Neutrophil (primary cell): ENCODE data around the gene TLL1.

Experiments used
- H3K27ac ChIP-seq: fragments of 200-600 bp; sonication (generic); 2 replicates; pipeline ENCODE4 v1.5.1; 2016; ENCODE audit warnings: mild to moderate bottlenecking, moderate library complexity
- H3K27me3 ChIP-seq: fragments of 200-600 bp; sonication (generic); 2 replicates; pipeline ENCODE4 v1.6.0; 2016; ENCODE audit warnings: mild to moderate bottlenecking
- H3K36me3 ChIP-seq: fragments of 200-600 bp; sonication (generic); 2 replicates; pipeline ENCODE4 v1.5.1; 2017
- H3K4me1 ChIP-seq, 2 experiments: fragments of 200-600 bp in 1 of 2; sonication (generic) in 1 of 2; 1 replicate in 1 of 2; 2 replicates in 1 of 2; pipeline versions ENCODE4 v1.5.1 to v1.6.1; 2013 to 2016; ENCODE audit warnings: low read depth in 1 of 2, low read length in 1 of 2, mild to moderate bottlenecking in 1 of 2, moderate library complexity in 1 of 2; ENCODE audit not compliant: control insufficient read depth in 1 of 2, insufficient read depth in 1 of 2
- H3K4me3 ChIP-seq, 2 experiments: fragments of 200-600 bp in 1 of 2; sonication (generic) in 1 of 2; 1 replicate in 1 of 2; 2 replicates in 1 of 2; pipeline ENCODE4 v1.5.1; 2013 to 2016; ENCODE audit warnings: low read depth in 1 of 2, low read length in 1 of 2, mild to moderate bottlenecking in 1 of 2, moderate library complexity in 1 of 2
- H3K9me3 ChIP-seq: fragments of 200-600 bp; sonication (generic); 2 replicates; pipeline ENCODE4 v1.5.1; 2016
- TF ChIP-seq, protein P1 (sequence below): fragments of 200-600 bp; sonication (generic); IDR thresholded peaks from 2 replicates; pipeline ENCODE4 v1.5.1; 2016; ENCODE audit warnings: antibody characterized with exemption

The TLL1 gene

DNA sequence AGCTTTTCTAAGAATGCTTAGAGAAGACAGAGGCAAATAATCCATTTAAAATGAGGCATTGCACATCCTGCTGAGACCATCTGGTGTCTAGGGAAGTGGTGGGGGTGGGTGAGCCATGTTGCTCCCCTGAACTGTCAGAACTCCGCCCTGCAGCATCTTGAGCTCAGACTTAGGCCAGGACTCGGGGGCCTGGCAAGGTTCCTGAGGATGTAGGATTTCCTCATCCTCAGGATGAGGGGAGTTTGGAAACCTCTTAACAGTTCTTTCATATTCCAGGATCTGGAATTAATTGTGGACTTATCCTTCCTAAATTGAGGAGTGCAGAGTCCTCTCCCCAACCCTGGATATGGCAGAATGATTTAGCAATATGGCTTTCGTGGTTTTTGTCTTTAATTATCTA lies 6.6 kb downstream of the TLL1 start:
- TF ChIP-seq, protein P1, sequence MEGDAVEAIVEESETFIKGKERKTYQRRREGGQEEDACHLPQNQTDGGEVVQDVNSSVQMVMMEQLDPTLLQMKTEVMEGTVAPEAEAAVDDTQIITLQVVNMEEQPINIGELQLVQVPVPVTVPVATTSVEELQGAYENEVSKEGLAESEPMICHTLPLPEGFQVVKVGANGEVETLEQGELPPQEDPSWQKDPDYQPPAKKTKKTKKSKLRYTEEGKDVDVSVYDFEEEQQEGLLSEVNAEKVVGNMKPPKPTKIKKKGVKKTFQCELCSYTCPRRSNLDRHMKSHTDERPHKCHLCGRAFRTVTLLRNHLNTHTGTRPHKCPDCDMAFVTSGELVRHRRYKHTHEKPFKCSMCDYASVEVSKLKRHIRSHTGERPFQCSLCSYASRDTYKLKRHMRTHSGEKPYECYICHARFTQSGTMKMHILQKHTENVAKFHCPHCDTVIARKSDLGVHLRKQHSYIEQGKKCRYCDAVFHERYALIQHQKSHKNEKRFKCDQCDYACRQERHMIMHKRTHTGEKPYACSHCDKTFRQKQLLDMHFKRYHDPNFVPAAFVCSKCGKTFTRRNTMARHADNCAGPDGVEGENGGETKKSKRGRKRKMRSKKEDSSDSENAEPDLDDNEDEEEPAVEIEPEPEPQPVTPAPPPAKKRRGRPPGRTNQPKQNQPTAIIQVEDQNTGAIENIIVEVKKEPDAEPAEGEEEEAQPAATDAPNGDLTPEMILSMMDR: no peak
- H3K4me1 ChIP-seq: no peaks in the 10 kb centered on the region

DNA sequence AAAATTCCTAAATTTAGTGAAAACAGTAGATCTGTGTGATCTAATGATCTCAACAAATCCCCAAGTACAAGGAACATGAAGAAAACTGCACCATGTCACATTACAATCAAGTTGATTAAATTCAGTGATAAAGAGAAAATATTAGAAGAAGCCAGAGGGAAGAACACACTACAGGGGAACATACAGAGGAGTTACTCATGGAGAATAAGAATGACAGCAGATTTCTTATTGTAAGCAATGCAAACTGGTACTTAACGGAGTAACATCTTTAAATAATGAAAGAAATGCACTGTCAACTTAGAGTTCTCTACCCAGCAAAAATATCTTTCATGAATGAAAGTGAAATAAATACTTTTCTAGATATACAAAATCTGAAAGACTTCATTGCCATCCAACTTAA lies 21.1 kb downstream of the TLL1 start:
- Histone ChIP-seq H3K36me3 (no peaks in the 10 kb centered on the region), H3K9me3 (no peaks in the 10 kb centered on the region), H3K4me1 (no peaks in the 10 kb centered on the region), H3K4me3 (no peak overlapping the region), H3K27me3 (no peaks in the 10 kb centered on the region), H3K27ac (no peak overlapping the region)
- TF ChIP-seq, protein P1: no peak

More for the DNA sequence above, 6.6 kb downstream of the TLL1 start:
- Histone ChIP-seq H3K27me3 (peaks cover 26% of the 10 kb centered on the region), H3K27ac (no peak overlapping the region), H3K4me3 (no peak overlapping the region), H3K36me3 (no peaks in the 10 kb centered on the region), H3K9me3 (no peaks in the 10 kb centered on the region)

DNA sequence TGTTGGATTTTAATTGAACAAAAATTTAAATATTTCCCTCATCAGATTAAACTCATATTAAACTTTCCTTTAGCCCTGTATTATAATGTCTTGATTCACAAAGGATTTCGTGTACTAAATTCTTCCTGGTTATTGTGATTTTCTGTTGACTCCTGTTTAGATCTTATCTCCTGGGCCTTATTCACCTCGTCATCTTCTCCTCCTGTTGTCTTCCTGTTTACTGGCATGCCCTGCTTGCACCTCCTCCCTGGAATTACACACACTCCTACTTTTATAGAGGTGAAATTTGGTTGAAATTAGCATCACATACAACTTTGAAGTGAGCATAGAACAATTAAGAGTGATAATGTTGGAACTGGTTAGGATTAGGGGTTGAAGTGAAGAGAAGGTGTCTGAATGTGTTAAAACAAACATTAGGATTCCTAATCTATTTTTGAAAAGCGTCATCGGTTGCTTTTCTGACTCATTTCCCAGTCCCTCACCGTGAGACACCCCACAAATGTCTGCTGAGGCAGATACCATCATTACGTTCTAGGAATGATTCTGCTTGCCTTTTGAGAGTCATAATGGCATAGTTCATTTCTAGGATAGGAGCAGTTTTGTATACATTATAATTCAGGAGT lies 32.5 kb downstream of the TLL1 start:
- H3K27ac ChIP-seq: no peak overlapping the region
- H3K4me3 ChIP-seq: no peak overlapping the region
- H3K36me3 ChIP-seq: no peaks in the 10 kb centered on the region
- H3K27me3 ChIP-seq: no peaks in the 10 kb centered on the region
- no peaks in the 10 kb centered on the region for H3K9me3 ChIP-seq
- H3K4me1 ChIP-seq: no peaks in the 10 kb centered on the region
- TF ChIP-seq, protein P1: no peak

DNA sequence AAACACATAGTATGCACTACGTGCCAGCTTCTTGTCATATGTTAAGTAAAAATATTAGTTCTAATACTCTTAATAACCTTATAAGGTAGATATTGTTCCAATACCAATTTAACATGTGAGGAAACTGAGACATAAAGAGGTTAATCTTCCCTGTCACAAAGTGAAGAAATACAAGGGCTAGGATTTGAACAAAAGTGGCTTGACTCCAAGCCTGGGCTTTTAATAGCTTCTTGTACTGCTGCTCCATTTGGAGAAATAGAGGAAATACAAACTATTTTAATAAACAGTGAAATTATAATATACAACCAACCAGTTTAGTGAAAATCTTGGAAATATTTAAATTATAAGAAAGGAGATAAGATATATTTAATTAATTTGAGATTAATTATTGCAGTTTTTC lies 33.2 kb downstream of the TLL1 start:
- no peaks in the 10 kb centered on the region for H3K4me1 ChIP-seq
- no peaks in the 10 kb centered on the region for H3K27me3 ChIP-seq
- H3K27ac ChIP-seq: no peak overlapping the region
- H3K9me3 ChIP-seq: no peaks in the 10 kb centered on the region
- no peaks in the 10 kb centered on the region for H3K36me3 ChIP-seq
- TF ChIP-seq, protein P1: no peak
- no peak overlapping the region for H3K4me3 ChIP-seq

DNA sequence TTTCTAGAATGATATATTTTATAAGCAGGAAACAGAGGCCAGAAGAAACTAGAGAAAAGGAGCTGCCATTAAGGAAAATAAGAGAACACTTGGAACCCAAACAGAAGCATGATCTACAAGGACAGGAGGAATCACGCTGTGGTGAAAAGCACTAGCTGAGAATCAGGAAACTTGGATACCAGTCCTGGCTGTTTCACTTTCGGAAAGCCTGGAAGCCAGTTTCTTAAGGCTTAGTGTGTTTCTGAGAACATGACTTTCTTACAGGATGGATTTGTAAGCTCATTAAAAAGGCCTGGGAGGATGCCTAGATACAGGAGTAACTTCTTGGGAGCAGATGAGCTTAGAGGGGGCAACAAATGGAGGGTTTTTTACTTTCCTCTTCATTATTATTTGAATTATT lies 36.9 kb downstream of the TLL1 start:
- Histone ChIP-seq H3K4me1 (no peaks in the 10 kb centered on the region), H3K27me3 (no peaks in the 10 kb centered on the region), H3K4me3 (no peak overlapping the region), H3K36me3 (no peaks in the 10 kb centered on the region), H3K9me3 (no peaks in the 10 kb centered on the region), H3K27ac (no peak overlapping the region)
- TF ChIP-seq, protein P1: no peak
